HepG2 (cell line): ENCODE results near the gene AGPAT2. TPM values are rescaled to one million over a fixed set of nuclear protein-coding genes. Genes with fewer than 3 reads are reported as not detected.
A peak's percentile ranks its signal among the peaks of the same experiment; 100 is the strongest.

ENCODE experiments used
- CBX5 ChIP-seq: sonication (generic); formaldehyde crosslinking; IDR thresholded peaks from 2 replicates; pipeline ENCODE4 v1.4.0; 2020; ENCODE audit warnings: missing genetic modification reagents, borderline replicate concordance
- CHD2 ChIP-seq: IDR thresholded peaks from 2 replicates; pipeline ENCODE4 v1.6.1; 2011; ENCODE audit warnings: low read depth, low read length, improper control_type of control experiment
- DNMT1 ChIP-seq: sonication (generic); formaldehyde crosslinking; IDR thresholded peaks from 2 replicates; pipeline ENCODE4 v1.5.1; 2020; ENCODE audit warnings: mild to moderate bottlenecking, missing genetic modification reagents
- ETV6 ChIP-seq: sonication (generic); formaldehyde crosslinking; conservative IDR thresholded peaks from 2 replicates; pipeline ENCODE4 v1.4.0; 2020; ENCODE audit warnings: missing genetic modification reagents
- HMG20B ChIP-seq: conservative IDR thresholded peaks from 2 replicates; pipeline ENCODE4 v1.6.1; 2016; ENCODE audit warnings: missing genetic modification reagents, missing compliant biosample characterization
- IKZF4 ChIP-seq: sonication (generic); formaldehyde crosslinking; IDR thresholded peaks from 2 replicates; pipeline ENCODE4 v1.5.1; 2020; ENCODE audit warnings: borderline replicate concordance, mild to moderate bottlenecking, low read depth, missing genetic modification reagents; ENCODE audit errors: not compliant biosample characterization
- KDM2A ChIP-seq: sonication (generic); formaldehyde crosslinking; IDR thresholded peaks from 2 replicates; pipeline ENCODE4 v1.4.0; 2020; ENCODE audit warnings: low read depth, missing genetic modification reagents, borderline replicate concordance
- RAD51 ChIP-seq: fragments of 450-650 bp; IDR thresholded peaks from 2 replicates; pipeline ENCODE4 v1.6.1; 2016; ENCODE audit warnings: borderline replicate concordance
- SP2 ChIP-seq: sonication (generic); formaldehyde crosslinking; IDR thresholded peaks from 2 replicates; pipeline ENCODE4 v1.5.1; 2020; ENCODE audit warnings: mild to moderate bottlenecking, missing genetic modification reagents
- SUZ12 ChIP-seq: fragments of 150-350 bp; IDR thresholded peaks from 2 replicates; pipeline ENCODE4 v1.6.1; 2014; ENCODE audit warnings: low read depth, low read length
- XRCC5 ChIP-seq: fragments of 200-400 bp; formaldehyde crosslinking; optimal IDR thresholded peaks from 2 replicates; pipeline ENCODE3; 2017; ENCODE audit warnings: mild to moderate bottlenecking, low read length
- YEATS2 ChIP-seq: sonication (generic); formaldehyde crosslinking; IDR thresholded peaks from 2 replicates; pipeline ENCODE4 v1.4.0; 2020; ENCODE audit warnings: missing genetic modification reagents, borderline replicate concordance
- ZBTB38 ChIP-seq: sonication (generic); formaldehyde crosslinking; IDR thresholded peaks from 2 replicates; pipeline ENCODE4 v1.5.1; 2020; ENCODE audit warnings: mild to moderate bottlenecking, missing genetic modification reagents
- ZNF232 ChIP-seq: sonication (generic); formaldehyde crosslinking; IDR thresholded peaks from 2 replicates; pipeline ENCODE4 v1.4.0; 2020; ENCODE audit warnings: missing genetic modification reagents, borderline replicate concordance
- ZNF550 ChIP-seq: sonication (generic); formaldehyde crosslinking; IDR thresholded peaks from 2 replicates; pipeline ENCODE4 v1.4.0; 2020; ENCODE audit warnings: mild to moderate bottlenecking, missing genetic modification reagents, borderline replicate concordance
- ZNF552 ChIP-seq: sonication (generic); formaldehyde crosslinking; IDR thresholded peaks from 2 replicates; pipeline ENCODE4 v1.9.0; 2022; ENCODE audit warnings: missing genetic modification reagents, mild to moderate bottlenecking, borderline replicate concordance
- ZNF564 ChIP-seq: sonication (generic); formaldehyde crosslinking; IDR thresholded peaks from 2 replicates; pipeline ENCODE4 v1.8.1; 2023; ENCODE audit warnings: mild to moderate bottlenecking, missing genetic modification reagents
- ZNF644 ChIP-seq: IDR thresholded peaks from 2 replicates; pipeline ENCODE4 v1.6.1; 2016; ENCODE audit warnings: low read depth
- ZNF776 ChIP-seq: sonication (generic); formaldehyde crosslinking; IDR thresholded peaks from 2 replicates; pipeline ENCODE4 v1.4.0; 2020; ENCODE audit warnings: mild to moderate bottlenecking, missing genetic modification reagents
- ZNF788 ChIP-seq: sonication (generic); formaldehyde crosslinking; IDR thresholded peaks from 2 replicates; pipeline ENCODE4 v1.5.0; 2020; ENCODE audit warnings: mild to moderate bottlenecking, missing genetic modification reagents, borderline replicate concordance
- polyA plus RNA-seq, 8 experiments: library from polyadenylated mRNA; depleted of rRNA in 3 of 8; stranded (reverse) in 7 of 8; unstranded in 1 of 8; fragments of >200 nt; fragmentation: Illumina TruSeq in 4 of 8; extraction: Trizol in 4 of 8; gene quantifications; 2 replicates each; pipeline versions ENCODE4 v1.2.1 to v1.2.3, GENCODE V29; 2011 to 2016; ENCODE audit warnings: low read depth in 4 of 8, missing spikeins in 1 of 8, mixed read lengths in 1 of 8; ENCODE audit not compliant: insufficient read depth in 1 of 8
- total RNA-seq, 5 experiments: library from RNA; depleted of rRNA; stranded (reverse); fragments of >200 nt; fragmentation: Illumina TruSeq; extraction: Trizol; gene quantifications; 2 replicates each; pipeline ENCODE4 v1.2.3, GENCODE V29; 2016; ENCODE audit warnings: low read depth in 1 of 5
- TF ChIP-seq, protein P1 (sequence below): IDR thresholded peaks from 2 replicates; pipeline ENCODE4 v1.6.1; 2016; ENCODE audit warnings: mild to moderate bottlenecking
- TF ChIP-seq, protein P2 (sequence below): sonication (generic); formaldehyde crosslinking; IDR thresholded peaks from 2 replicates; pipeline ENCODE4 v1.8.1; 2022; ENCODE audit warnings: mild to moderate bottlenecking, missing genetic modification reagents
- TF ChIP-seq, protein P3 (sequence below): sonication (generic); formaldehyde crosslinking; IDR thresholded peaks from 2 replicates; pipeline ENCODE4 v1.9.0; 2021; ENCODE audit warnings: missing genetic modification reagents, mild to moderate bottlenecking, borderline replicate concordance
- TF ChIP-seq, protein P4 (sequence below): sonication (generic); formaldehyde crosslinking; IDR thresholded peaks from 2 replicates; pipeline ENCODE4 v1.4.0; 2020; ENCODE audit warnings: missing genetic modification reagents

AGPAT2 gene
- total and polyA plus RNA-seq, 2 of the 13 experiments (the other 11 are each of a cell fraction or from before 2014, with no cell fraction given), result 3.9 to 25.8 TPM

DNA sequence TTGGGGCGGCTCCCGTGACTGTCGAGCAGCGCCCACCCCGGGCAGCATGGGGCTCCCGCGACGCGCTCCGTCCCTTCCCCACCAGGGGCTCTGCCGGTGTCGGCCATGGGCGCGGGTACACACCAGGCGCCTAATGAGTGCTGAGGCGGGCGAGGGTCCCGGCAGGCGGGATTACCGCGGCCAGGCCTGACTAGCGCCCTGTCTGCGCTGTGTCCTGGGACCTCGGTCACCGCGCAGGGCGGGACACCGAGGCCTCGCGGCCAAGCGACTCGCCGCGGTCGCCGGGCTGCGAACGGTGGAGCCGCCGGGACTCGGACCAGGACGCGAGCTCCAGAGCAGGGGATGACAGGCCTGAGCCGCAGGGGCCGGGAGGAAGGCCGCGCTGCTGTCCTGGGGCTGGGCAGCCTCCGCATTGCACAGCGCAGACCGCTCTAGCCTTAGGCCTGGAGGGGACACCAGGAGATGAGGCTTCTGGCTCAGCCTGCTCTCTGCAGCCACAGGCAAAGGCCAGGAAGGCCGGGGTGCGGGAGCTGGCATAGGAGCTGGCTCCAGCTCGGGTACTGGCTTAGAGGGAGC, 41.4 kb upstream of the AGPAT2 start (continued):
- TF ChIP-seq DNMT1 (CRISPR knock-in tag) (no peak), XRCC5 (peak; percentile 3), KDM2A (CRISPR knock-in tag) (peak; percentile 21; the same call in 1 of the 2 replicates), RAD51 (no peak), HMG20B (CRISPR knock-in tag) (no peak), SP2 (0 out of 2 replicates have a peak, but pooled peaks have one; percentile 9), CHD2 (no peak), CBX5 (no peak; the same call in 1 of the 2 replicates), ZNF232 (CRISPR knock-in tag) (peak; percentile 73; the same call in 1 of the 2 replicates), IKZF4 (peak; percentile 49), YEATS2 (CRISPR knock-in tag) (peak; percentile 28; the same call in 1 of the 2 replicates), ZBTB38 (CRISPR knock-in tag) (no peak; the same call in 1 of the 2 replicates), ZNF788 (CRISPR knock-in tag) (peak; percentile 70; the same call in 1 of the 2 replicates), ETV6 (CRISPR knock-in tag) (0 out of 2 replicates have a peak, but pooled peaks have one; percentile 23), ZNF776 (CRISPR knock-in tag) (0 out of 2 replicates have a peak, but pooled peaks have one; percentile 12), ZNF564 (no peak), ZNF552 (CRISPR knock-in tag) (peak; percentile 77; the same call in 1 of the 2 replicates), SUZ12 (no peak), ZNF644 (no peak), ZNF550 (CRISPR knock-in tag) (no peak)
- TF ChIP-seq, protein P1, sequence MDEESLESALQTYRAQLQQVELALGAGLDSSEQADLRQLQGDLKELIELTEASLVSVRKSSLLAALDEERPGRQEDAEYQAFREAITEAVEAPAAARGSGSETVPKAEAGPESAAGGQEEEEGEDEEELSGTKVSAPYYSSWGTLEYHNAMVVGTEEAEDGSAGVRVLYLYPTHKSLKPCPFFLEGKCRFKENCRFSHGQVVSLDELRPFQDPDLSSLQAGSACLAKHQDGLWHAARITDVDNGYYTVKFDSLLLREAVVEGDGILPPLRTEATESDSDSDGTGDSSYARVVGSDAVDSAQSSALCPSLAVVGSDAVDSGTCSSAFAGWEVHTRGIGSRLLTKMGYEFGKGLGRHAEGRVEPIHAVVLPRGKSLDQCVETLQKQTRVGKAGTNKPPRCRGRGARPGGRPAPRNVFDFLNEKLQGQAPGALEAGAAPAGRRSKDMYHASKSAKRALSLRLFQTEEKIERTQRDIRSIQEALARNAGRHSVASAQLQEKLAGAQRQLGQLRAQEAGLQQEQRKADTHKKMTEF (CRISPR knock-in tag), result peak; percentile 9; the same call in 1 of the 2 replicates
- TF ChIP-seq, protein P2, sequence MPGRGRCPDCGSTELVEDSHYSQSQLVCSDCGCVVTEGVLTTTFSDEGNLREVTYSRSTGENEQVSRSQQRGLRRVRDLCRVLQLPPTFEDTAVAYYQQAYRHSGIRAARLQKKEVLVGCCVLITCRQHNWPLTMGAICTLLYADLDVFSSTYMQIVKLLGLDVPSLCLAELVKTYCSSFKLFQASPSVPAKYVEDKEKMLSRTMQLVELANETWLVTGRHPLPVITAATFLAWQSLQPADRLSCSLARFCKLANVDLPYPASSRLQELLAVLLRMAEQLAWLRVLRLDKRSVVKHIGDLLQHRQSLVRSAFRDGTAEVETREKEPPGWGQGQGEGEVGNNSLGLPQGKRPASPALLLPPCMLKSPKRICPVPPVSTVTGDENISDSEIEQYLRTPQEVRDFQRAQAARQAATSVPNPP, result no peak
- TF ChIP-seq, protein P3, sequence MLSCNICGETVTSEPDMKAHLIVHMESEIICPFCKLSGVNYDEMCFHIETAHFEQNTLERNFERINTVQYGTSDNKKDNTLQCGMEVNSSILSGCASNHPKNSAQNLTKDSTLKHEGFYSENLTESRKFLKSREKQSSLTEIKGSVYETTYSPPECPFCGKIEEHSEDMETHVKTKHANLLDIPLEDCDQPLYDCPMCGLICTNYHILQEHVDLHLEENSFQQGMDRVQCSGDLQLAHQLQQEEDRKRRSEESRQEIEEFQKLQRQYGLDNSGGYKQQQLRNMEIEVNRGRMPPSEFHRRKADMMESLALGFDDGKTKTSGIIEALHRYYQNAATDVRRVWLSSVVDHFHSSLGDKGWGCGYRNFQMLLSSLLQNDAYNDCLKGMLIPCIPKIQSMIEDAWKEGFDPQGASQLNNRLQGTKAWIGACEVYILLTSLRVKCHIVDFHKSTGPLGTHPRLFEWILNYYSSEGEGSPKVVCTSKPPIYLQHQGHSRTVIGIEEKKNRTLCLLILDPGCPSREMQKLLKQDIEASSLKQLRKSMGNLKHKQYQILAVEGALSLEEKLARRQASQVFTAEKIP (CRISPR knock-in tag), result no peak
- TF ChIP-seq, protein P4, sequence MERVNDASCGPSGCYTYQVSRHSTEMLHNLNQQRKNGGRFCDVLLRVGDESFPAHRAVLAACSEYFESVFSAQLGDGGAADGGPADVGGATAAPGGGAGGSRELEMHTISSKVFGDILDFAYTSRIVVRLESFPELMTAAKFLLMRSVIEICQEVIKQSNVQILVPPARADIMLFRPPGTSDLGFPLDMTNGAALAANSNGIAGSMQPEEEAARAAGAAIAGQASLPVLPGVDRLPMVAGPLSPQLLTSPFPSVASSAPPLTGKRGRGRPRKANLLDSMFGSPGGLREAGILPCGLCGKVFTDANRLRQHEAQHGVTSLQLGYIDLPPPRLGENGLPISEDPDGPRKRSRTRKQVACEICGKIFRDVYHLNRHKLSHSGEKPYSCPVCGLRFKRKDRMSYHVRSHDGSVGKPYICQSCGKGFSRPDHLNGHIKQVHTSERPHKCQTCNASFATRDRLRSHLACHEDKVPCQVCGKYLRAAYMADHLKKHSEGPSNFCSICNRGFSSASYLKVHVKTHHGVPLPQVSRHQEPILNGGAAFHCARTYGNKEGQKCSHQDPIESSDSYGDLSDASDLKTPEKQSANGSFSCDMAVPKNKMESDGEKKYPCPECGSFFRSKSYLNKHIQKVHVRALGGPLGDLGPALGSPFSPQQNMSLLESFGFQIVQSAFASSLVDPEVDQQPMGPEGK, result no peak
